ENCODE measurements around the gene SETD4. TPM values are rescaled to one million over a fixed set of nuclear protein-coding genes. Genes with fewer than 3 reads are reported as not detected.
"Not testable (repeated sequence)": the region's sequence is repeated elsewhere in the genome, so short reads cannot be mapped to it uniquely, and the experiment has no call there.

SETD4 gene, protein sequence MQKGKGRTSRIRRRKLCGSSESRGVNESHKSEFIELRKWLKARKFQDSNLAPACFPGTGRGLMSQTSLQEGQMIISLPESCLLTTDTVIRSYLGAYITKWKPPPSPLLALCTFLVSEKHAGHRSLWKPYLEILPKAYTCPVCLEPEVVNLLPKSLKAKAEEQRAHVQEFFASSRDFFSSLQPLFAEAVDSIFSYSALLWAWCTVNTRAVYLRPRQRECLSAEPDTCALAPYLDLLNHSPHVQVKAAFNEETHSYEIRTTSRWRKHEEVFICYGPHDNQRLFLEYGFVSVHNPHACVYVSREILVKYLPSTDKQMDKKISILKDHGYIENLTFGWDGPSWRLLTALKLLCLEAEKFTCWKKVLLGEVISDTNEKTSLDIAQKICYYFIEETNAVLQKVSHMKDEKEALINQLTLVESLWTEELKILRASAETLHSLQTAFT
- total RNA-seq, result 10.9 and 13.5 TPM in 2 replicates
- polyA plus RNA-seq (2012), result 13.1 TPM

- DNase-seq (ENCODE audit: low read depth), result peak; percentile 92
These were observed at the start of gene SETD4 for GRCh38 chr21:36060159-36060921. Gene SETD4 (minus strand): TSS chr21:36060526. CDS start chr21:36058888, 1,638 bp downstream.

DNA sequence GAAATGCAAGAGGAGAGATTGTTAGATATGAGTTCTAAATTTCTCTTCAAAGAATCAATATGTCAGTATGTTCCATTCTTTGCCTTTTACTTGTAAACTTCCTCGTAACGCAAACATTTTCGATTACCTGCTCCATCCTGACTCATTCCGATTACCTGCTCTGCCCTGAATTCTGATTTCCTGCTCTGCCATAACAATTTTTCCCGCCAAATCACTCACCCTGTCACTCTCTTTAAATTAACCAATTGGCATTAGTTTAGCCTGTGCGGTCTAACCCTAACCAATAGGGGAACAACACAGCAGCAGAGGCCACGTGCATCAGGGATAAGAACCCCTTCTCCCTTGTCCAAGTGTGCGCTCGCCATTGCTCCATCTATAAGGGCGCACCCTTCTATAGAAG is 49.5 kb upstream of the SETD4 start:
- no peak for DNase-seq (ENCODE audit: low read depth)

GRCh38 chr21:36105327-36105842 is 45.1 kb upstream of the SETD4 start:
- DNase-seq (ENCODE audit: low read depth), result no peak

DNA sequence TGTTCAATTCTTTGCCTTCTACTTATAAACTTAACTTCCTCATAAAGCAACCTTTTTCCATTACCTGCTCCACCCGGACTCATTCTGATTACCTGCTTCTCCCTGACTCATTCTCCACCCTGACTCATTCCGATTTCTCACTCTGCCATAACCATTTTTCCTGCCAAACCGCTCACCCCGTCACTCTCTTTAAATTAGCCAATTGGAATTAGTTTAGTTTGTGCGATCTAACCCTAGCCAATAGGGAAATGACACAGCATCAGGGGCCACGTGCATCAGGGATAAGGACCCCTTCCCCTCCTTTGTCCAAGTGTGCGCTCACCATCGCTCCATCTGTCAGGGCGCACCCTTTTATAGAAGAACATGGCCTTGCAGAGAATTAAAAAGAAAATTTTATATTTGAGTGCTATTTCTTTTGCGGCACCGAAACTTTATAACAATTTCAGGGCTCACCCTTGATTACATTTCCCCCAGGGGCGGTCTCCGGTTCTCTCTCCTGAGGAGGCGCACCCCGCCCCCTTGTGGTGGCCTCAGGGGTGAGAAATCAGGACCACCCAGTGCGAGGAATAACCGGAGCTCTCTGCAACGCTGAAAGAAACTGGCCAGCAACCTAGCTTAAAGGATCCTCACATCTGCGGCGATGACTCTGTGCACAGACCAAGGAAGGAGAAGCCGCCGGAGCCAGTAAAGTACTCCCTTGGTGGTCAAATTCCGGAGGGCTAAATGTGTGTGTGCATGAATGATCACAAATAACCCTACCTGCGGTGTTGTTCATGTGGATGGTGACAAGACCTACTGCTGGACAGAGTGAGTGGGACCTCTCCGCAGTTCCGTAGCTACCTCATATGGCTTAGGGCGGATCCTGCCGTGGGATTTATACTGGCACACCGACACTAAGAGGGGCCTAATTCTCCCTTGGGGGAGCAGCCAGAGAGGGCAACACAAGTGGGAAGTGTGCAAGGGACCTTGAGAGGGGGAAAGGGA is 44.3 kb upstream of the SETD4 start:
- peak; percentile 62 for DNase-seq (ENCODE audit: low read depth)

DNA sequence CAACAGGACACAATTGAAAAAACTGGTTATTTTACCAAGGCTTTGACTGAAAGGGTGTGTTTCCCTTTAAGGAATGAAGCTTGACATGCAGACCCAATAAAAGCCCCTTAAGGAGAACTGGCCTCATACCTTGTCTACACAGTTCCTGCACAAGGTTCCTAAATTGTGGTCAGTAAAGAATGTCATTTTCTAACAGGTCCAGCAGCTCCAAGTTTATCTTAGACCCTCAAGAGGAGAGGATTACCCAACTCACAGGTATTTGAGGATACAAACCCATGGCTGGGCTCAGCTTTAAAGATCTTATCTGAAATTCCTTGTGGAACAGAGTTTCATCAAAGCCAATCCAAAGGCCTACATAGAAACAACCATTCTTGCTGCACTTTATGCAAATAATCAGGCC is 43.1 kb upstream of the SETD4 start:
- DNase-seq (ENCODE audit: low read depth), result no peak

DNA sequence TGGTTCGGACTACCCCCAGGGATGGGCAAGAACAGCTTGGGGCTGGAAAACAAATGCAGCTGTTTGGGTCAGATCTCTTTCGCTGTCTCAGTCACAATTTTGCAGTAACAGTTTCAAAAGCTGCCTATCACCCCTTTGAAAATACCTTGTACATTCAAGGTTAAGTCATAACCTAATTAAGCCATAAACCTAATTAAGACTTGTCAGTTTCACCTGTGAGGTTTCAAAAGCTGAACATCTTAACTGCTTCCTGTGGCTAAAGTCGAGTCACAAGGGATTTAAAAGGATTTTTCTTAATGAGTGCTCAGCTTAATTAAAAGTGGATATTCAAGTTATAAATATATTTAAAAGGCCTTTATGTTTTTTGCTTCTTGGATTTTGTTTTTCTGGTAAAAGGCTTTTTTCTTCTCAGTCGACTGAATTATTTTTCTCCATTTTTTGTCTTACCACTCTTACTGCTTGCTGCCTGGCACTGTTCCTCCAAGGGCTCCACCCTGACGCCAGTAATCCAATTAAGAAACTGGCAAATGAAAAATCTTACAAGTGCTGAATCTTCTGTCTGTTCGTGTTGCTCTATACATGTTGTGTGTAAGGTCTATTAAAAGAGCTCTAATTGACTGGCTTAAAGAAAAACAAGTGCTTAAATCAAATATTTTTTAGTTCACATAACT is 40.8 kb upstream of the SETD4 start:
- no peak for DNase-seq (ENCODE audit: low read depth)

DNA sequence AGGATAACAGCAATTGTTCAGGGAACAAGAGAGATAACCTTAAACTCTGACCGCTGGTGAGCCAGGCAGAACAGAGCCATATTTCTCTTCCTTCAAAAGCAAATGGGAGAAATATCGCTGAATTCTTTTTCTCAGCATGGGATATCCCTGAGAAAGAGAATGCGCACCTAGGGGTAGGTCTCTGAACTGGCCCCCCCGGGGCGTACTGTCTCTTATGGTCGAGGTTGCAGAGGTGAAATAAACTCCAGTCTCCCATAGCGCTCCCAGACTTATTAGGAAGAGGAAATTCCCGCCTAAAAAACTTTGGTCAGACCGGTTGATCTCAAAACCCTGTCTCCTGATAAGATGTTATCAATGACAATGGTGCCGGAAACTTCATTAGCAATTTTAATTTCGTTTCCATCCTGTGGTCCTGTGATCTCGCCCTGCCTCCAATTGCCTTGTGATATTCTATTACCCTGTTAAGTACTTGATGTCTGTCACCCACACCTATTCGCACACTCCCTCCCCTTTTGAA is 39.4 kb upstream of the SETD4 start:
- DNase-seq (ENCODE audit: low read depth), result not testable (repeated sequence)

DNA sequence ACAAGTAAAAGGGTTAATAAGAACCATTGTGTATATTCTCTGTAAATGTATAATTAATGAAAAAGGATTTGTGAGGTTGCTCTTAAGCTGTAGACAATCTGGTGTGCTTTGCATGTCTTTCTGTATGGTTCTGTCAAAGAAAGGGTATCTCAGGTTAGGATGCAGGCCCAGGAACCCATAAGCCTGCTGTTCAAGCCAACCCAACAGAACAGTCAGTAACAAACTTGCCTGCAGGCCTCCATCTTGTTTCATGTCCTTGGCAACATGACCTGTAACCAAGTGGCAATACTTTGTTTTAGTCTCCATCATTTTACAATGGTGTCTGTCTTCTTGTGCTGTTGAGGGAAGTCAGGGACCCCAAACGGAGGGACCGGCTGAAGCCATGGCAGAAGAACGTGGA is 38.7 kb upstream of the SETD4 start:
- no peak for DNase-seq (ENCODE audit: low read depth)

DNA sequence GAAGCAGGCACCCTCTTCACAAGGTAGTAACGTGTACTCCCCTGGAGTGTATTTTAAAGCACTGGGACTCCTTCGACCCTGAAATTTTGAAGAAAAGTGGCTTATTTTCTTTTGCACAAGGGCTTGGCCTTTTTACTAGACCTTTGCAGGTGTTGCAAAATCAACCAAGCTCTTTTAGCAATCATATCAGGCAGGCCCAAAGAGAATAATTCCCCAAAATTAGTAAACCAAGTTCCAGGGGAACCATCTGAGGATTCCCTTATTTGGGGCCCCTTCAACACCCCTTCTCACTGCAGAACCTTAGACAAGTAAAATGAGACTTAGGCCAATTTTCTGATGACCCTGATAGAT is 37.8 kb upstream of the SETD4 start:
- no peak for DNase-seq (ENCODE audit: low read depth)

- peak; percentile 41 for DNase-seq (ENCODE audit: low read depth)
These were observed 37.3 kb upstream of the SETD4 start for GRCh38 chr21:36097427-36098181.

DNA sequence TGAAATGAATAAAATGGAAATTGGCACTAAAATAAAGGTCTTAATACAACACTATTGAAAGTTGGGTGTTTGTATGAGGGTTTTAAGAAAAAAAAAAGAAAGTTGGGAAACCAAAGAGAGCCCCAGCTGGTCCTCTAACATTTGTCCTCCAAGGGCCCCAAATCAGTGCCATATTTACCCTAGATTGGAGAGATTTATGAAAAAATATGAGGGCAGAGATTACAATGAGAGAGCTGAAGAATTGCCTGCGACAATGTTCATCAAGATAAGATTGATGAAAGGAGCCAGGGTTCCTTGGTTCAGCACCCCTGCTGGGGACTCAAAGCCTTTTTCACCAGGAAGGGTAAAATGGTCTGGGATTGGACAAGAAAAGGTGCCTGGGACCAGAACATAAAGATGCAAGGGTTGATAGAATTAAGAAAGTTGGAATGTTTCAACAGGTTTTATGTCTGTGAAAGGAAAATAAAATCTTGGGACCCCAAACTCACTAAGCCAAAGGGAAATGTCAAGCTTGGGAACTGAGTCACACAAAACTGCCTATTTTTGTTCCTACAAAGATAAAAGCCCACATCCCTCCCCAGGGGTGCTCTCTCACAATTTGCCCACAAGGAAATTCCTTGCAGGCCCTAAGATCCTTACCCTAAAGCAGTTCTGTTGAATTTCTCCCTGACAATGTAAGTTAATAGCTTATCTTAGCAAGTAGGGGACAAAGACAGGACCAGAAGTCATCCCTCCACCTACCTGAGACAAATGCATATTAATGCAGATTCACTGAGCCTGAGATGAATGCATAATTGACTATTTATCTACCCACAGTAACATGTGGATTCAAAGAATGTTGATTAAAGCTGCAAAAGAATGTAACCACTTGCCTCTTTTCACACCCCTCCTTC is 36.3 kb upstream of the SETD4 start:
- DNase-seq (ENCODE audit: low read depth), result no peak

DNA sequence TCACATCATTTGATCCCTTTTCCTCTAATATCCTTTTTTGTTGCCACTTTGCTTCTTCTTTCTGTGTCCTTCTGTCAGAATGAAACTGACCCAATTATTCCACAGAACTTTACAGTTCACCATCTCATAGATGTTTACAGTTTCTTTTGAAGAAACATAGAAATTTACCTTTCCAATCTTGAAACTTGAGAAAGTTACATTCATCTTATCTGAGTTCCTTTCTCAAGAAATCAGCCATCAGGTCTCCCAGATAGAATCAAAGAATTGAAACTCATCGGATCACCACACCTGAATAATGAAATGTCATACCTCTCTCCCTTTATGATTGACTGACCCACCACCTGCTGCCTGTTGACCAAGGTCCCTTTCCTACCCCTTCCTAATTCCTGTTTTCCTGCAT is 33.2 kb upstream of the SETD4 start:
- DNase-seq (ENCODE audit: low read depth), result no peak

- no peak for DNase-seq (ENCODE audit: low read depth)
These were observed 32.4 kb upstream of the SETD4 start for GRCh38 chr21:36092681-36093080.

DNA sequence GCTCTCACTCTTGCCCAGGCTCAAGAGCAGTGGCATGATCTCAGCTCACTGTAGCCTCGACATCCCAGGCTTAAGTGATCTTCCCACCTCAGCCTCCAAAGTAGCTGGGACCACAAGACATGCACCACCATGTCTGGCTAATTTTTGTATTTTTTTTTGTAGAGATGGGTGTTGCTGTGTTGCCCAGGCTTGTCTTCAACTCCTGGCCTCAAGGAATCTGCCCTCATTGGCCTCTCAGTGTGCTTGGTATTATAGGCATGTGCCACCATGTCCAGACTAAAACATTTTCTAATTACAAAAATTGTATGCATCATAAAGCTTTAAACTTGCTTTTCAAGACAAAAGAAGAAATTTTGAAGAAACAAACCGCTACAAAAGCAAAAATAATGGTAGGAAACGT is 29.6 kb upstream of the SETD4 start:
- no peak for DNase-seq (ENCODE audit: low read depth)

- peak; percentile 68 for DNase-seq (ENCODE audit: low read depth)
These were observed 27.2 kb upstream of the SETD4 start for GRCh38 chr21:36087362-36088138.

- DNase-seq (ENCODE audit: low read depth), result no peak
These were observed 21.9 kb upstream of the SETD4 start for GRCh38 chr21:36082237-36082664.

GRCh38 chr21:36080386-36080785 is 20.1 kb upstream of the SETD4 start:
- no peak for DNase-seq (ENCODE audit: low read depth)

DNA sequence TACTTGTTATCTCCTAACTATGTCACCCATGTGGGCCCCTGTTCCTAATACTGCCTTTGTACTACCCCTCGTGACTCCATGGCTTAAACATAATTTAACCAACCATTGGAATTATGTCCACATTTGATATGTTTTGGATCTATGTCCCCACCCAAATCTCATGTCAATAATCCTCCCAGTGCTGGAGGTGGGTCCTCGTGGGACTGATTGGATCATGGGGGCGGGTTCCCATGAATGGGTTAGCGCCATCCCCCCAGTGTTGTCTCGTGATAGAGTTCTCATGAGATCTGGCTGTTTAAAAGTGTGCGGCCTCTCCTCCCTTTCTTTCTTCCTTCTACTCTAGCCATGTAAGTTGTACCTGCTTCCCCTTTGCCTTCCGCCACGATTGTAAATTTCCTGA is 19.3 kb upstream of the SETD4 start:
- DNase-seq (ENCODE audit: low read depth), result no peak

Data from myocyte (in vitro differentiated cells).